Liver (tissue), 9 donors: ENCODE results near the gene MEIS3. TPM values are rescaled to one million over a fixed set of nuclear protein-coding genes. Genes with fewer than 3 reads are reported as not detected.

ENCODE experiments used
- DNase-seq: peaks from one replicate; pipeline ENCODE4 v3.0.0-alpha.2; 2017; ENCODE audit warnings: low spot score
- H3K27ac ChIP-seq, 2 donors: one replicate each; pipeline ENCODE4 v1.7.0; 2013; ENCODE audit warnings: inconsistent platforms in 2 of 2, low read length in 2 of 2, control low read depth in 1 of 2, low read depth in 1 of 2, mild to moderate bottlenecking in 1 of 2
- H3K27me3 ChIP-seq, 4 donors: one replicate each; pipeline versions ENCODE4 v1.6.1 to v1.7.0; 2013; ENCODE audit warnings: low read length in 3 of 4, inconsistent platforms in 1 of 4, mild to moderate bottlenecking in 1 of 4, moderate library complexity in 1 of 4; ENCODE audit not compliant: control insufficient read depth in 4 of 4, insufficient read depth in 4 of 4
- H3K36me3 ChIP-seq, 4 donors: one replicate each; pipeline versions ENCODE4 v1.6.1 to v1.7.0; 2013; ENCODE audit warnings: low read length in 3 of 4, mild to moderate bottlenecking in 3 of 4, low read depth in 1 of 4, moderate library complexity in 1 of 4; ENCODE audit not compliant: control insufficient read depth in 4 of 4, insufficient read depth in 3 of 4
- H3K4me1 ChIP-seq, 4 donors: one replicate each; pipeline versions ENCODE4 v1.6.1 to v1.7.0; 2013; ENCODE audit warnings: low read length in 3 of 4, mild to moderate bottlenecking in 3 of 4, moderate library complexity in 1 of 4; ENCODE audit not compliant: control insufficient read depth in 4 of 4, insufficient read depth in 4 of 4
- H3K4me3 ChIP-seq, 3 donors: one replicate each; pipeline versions ENCODE4 v1.6.1 to v1.7.0; 2013; ENCODE audit warnings: low read length in 3 of 3, control low read depth in 1 of 3, low read depth in 1 of 3, mild to moderate bottlenecking in 1 of 3
- H3K9ac ChIP-seq, 2 donors: one replicate each; pipeline ENCODE4 v1.7.0; 2013; ENCODE audit warnings: low read length in 2 of 2, mild to moderate bottlenecking in 2 of 2, moderate library complexity in 2 of 2, control low read depth in 1 of 2, low read depth in 1 of 2
- H3K9me3 ChIP-seq, 4 donors: one replicate each; pipeline versions ENCODE4 v1.6.1 to v1.7.0; 2013; ENCODE audit warnings: low read length in 3 of 4; ENCODE audit not compliant: control insufficient read depth in 4 of 4
- EGR1 ChIP-seq, 2 donors: IDR thresholded peaks; 2 replicates each; pipeline ENCODE4 v1.6.1; 2016 to 2018; ENCODE audit warnings: antibody characterized with exemption in 2 of 2, low read depth in 2 of 2
- FOXA1 ChIP-seq: IDR thresholded peaks from 2 replicates; pipeline ENCODE4 v1.6.1; 2016; ENCODE audit warnings: antibody characterized with exemption
- FOXA2 ChIP-seq: IDR thresholded peaks from 2 replicates; pipeline ENCODE4 v1.6.1; 2016; ENCODE audit warnings: antibody characterized with exemption
- GABPA ChIP-seq, 2 donors: IDR thresholded peaks in 1 of 2; conservative IDR thresholded peaks in 1 of 2; 2 replicates each; pipeline ENCODE4 v1.6.1; 2016; ENCODE audit warnings: antibody characterized with exemption in 2 of 2, mild to moderate bottlenecking in 1 of 2, moderate library complexity in 1 of 2
- HNF4A ChIP-seq, 2 donors: conservative IDR thresholded peaks; 2 replicates each; pipeline ENCODE4 v1.6.1; 2016; ENCODE audit warnings: antibody characterized with exemption in 2 of 2, mild to moderate bottlenecking in 2 of 2
- HNF4G ChIP-seq: IDR thresholded peaks from 2 replicates; pipeline ENCODE4 v1.6.1; 2016; ENCODE audit warnings: antibody characterized with exemption
- JUND ChIP-seq, 2 donors: IDR thresholded peaks; 2 replicates each; pipeline ENCODE4 v1.6.1; 2016; ENCODE audit warnings: antibody characterized with exemption in 2 of 2
- NR2F2 ChIP-seq: IDR thresholded peaks from 2 replicates; pipeline ENCODE4 v1.6.1; 2016; ENCODE audit warnings: antibody characterized with exemption
- RAD21 ChIP-seq, 2 donors: IDR thresholded peaks; 2 replicates each; pipeline ENCODE4 v1.6.1; 2016; ENCODE audit warnings: antibody characterized with exemption in 2 of 2, mild to moderate bottlenecking in 2 of 2
- RXRA ChIP-seq, 2 donors: IDR thresholded peaks; 2 replicates each; pipeline ENCODE4 v1.6.1; 2017 to 2018; ENCODE audit warnings: antibody characterized with exemption in 2 of 2, mild to moderate bottlenecking in 1 of 2
- SP1 ChIP-seq: IDR thresholded peaks from 2 replicates; pipeline ENCODE4 v1.6.1; 2018; ENCODE audit warnings: antibody characterized with exemption, mild to moderate bottlenecking
- TAF1 ChIP-seq: conservative IDR thresholded peaks from 2 replicates; pipeline ENCODE4 v1.6.1; 2016; ENCODE audit warnings: antibody characterized with exemption, mild to moderate bottlenecking
- YY1 ChIP-seq: IDR thresholded peaks from 2 replicates; pipeline ENCODE4 v1.6.1; 2016; ENCODE audit warnings: antibody characterized with exemption, mild to moderate bottlenecking
- WGBS: extraction: QIAGEN DNeasy Blood & Tissue Kit; methylation state at CpG from one replicate; pipeline ENCODE4 v1.1.7; 2013; 5-methylcytosine and 5-hydroxymethylcytosine counted together
- polyA plus RNA-seq, 2 donors: library from polyadenylated mRNA; stranded (reverse) in 1 of 2; unstranded in 1 of 2; fragments of 200-250 nt in 1 of 2; fragments of >200 nt in 1 of 2; fragmentation: Nextera tagmentation in 1 of 2; extraction: Ambion mirVana in 1 of 2; gene quantifications; one replicate each; pipeline versions ENCODE4 v1.2.1 to v1.2.3, GENCODE V29; 2013 to 2015
- total RNA-seq, 2 donors: library from RNA; depleted of rRNA; stranded (reverse); fragments of >200 nt; gene quantifications; one replicate each; pipeline ENCODE4 v1.2.3, GENCODE V29; 2014
- TF ChIP-seq, protein P1 (sequence below): IDR thresholded peaks from 2 replicates; pipeline ENCODE4 v1.6.1; 2016; ENCODE audit warnings: antibody characterized with exemption, mild to moderate bottlenecking
- TF ChIP-seq, protein P2 (sequence below): IDR thresholded peaks from 2 replicates; pipeline ENCODE4 v1.6.1; 2016; ENCODE audit warnings: antibody characterized with exemption
- TF ChIP-seq, protein P3 (sequence below): IDR thresholded peaks from 2 replicates; pipeline ENCODE4 v1.6.1; 2016; ENCODE audit warnings: antibody characterized with exemption
- TF ChIP-seq, protein P4 (sequence below): IDR thresholded peaks from 2 replicates; pipeline ENCODE4 v1.6.1; 2016; ENCODE audit warnings: antibody characterized with exemption
- TF ChIP-seq, protein P5 (sequence below): fragments of 150-350 bp; IDR thresholded peaks from 2 replicates; pipeline ENCODE4 v1.5.1; 2017; ENCODE audit warnings: improper control_type of control experiment, low read depth, low read length; ENCODE audit not compliant: missing input control
- donor health status: healthy.
- donor health status: healthy.
- donor health status: healthy.
- donor health status: healthy.
- donor health status: healthy.

MEIS3 gene
- total and polyA plus RNA-seq, 4 donors: 0.50 to 1.3 (median 0.89) TPM

DNA sequence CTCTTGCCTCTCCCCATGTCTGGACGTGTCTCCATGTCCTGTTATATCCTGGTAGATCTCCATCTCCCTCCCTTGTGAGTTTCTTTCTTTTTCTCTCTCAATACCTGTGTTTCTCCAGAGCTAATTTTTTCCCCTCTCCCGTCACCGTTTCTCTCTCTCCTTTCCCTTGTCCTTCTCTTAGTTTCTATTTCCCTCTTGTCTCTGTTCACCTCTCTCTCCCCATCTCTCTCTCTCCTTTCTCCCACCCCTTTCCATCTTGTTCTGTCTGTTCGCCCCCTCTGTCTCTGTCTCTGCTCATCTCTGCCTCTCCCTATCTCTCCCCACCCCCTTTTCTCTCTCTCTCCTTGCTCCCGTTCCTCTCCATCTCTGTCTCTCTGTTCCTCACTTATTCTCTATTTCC is 39.3 kb upstream of the MEIS3 start:
- no peak overlapping the region for H3K4me3 ChIP-seq
- 30% methylated on average over 5 of the region's 5 CpGs for WGBS
- no peak overlapping the region for H3K9ac ChIP-seq
- DNase-seq: no peak
- peaks cover 0 to 11% (median 5%) of the 10 kb centered on the region in 4 donors for H3K9me3 ChIP-seq
- H3K4me1 ChIP-seq: peaks cover 0 to 3% (median under 1%) of the 10 kb centered on the region in 4 donors
- H3K27me3 ChIP-seq: peaks cover 4 to 14% (median 8%) of the 10 kb centered on the region in 4 donors
- TF ChIP-seq EGR1 (IDR thresholded peaks at IDR 0.05; ENCODE audit: low read depth in 2 of 2): no peak
- no peak for TF ChIP-seq HNF4G
- TF ChIP-seq, protein P1, sequence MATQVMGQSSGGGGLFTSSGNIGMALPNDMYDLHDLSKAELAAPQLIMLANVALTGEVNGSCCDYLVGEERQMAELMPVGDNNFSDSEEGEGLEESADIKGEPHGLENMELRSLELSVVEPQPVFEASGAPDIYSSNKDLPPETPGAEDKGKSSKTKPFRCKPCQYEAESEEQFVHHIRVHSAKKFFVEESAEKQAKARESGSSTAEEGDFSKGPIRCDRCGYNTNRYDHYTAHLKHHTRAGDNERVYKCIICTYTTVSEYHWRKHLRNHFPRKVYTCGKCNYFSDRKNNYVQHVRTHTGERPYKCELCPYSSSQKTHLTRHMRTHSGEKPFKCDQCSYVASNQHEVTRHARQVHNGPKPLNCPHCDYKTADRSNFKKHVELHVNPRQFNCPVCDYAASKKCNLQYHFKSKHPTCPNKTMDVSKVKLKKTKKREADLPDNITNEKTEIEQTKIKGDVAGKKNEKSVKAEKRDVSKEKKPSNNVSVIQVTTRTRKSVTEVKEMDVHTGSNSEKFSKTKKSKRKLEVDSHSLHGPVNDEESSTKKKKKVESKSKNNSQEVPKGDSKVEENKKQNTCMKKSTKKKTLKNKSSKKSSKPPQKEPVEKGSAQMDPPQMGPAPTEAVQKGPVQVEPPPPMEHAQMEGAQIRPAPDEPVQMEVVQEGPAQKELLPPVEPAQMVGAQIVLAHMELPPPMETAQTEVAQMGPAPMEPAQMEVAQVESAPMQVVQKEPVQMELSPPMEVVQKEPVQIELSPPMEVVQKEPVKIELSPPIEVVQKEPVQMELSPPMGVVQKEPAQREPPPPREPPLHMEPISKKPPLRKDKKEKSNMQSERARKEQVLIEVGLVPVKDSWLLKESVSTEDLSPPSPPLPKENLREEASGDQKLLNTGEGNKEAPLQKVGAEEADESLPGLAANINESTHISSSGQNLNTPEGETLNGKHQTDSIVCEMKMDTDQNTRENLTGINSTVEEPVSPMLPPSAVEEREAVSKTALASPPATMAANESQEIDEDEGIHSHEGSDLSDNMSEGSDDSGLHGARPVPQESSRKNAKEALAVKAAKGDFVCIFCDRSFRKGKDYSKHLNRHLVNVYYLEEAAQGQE: no peak
- H3K36me3 ChIP-seq: no peaks in the 10 kb centered on the region
- no peak overlapping the region for H3K27ac ChIP-seq

DNA sequence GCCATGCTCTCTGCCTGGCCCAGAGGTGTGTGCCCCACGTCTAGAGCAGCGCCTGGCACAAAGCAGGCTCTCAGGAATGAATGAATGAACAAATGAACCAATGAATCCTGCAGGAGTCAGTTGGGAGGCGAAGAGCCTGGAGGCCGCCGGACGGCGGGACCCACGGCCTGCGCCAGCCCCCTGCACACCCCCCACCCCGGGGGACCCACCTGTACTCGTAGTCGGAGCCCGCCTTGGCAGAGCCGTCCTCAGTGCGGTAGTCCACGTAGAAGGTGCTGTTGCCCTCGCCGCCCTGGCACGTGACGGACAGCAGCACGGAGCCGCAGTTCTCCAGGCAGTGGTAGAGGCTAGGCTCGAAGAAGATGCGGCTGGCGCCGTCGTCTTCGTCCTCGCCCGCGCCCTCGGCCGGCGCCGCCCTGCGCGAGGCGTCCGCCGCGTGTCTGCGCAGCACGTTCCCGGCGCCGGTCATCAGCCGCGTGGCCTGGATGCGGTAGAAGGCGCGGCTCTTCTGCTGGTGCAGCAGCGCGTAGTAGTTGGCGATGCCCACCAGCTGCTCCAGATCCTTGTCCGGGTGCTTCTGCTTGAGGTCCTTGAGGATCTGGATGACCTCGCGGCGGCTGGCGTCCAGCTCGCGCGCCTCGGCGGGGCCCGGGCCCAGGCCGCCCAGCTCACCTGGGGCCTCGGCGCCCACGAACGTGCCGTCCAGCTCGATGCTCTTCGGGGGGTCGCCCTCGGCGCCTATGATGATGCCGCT is 37.6 kb upstream of the MEIS3 start:
- Histone ChIP-seq H3K9me3 (peaks cover 0 to 11% (median 5%) of the 10 kb centered on the region in 4 donors), H3K27me3 (peaks cover 4 to 18% (median 9%) of the 10 kb centered on the region in 4 donors), H3K4me3 (peak overlapping the region in 1 of 3 donors; percentile 17), H3K4me1 (peaks cover 0 to 3% (median under 1%) of the 10 kb centered on the region in 4 donors), H3K27ac (no peak overlapping the region), H3K36me3 (no peaks in the 10 kb centered on the region), H3K9ac (no peak overlapping the region)
- 26% methylated on average over 77 of the region's 77 CpGs for whole genome bisulfite sequencing
- DNase-seq: no peak
- TF ChIP-seq HNF4G: no peak
- no peak for TF ChIP-seq NR2F2
- no peak for TF ChIP-seq FOXA1
- no peak for TF ChIP-seq TAF1
- TF ChIP-seq, protein P2, sequence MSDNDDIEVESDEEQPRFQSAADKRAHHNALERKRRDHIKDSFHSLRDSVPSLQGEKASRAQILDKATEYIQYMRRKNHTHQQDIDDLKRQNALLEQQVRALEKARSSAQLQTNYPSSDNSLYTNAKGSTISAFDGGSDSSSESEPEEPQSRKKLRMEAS: no peak
- TF ChIP-seq EGR1 (IDR thresholded peaks at IDR 0.05; ENCODE audit: low read depth in 2 of 2): no peak
- TF ChIP-seq, protein P3, sequence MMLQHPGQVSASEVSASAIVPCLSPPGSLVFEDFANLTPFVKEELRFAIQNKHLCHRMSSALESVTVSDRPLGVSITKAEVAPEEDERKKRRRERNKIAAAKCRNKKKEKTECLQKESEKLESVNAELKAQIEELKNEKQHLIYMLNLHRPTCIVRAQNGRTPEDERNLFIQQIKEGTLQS: no peak
- TF ChIP-seq FOXA2: no peak
- no peak for TF ChIP-seq SP1
- no peak for TF ChIP-seq RXRA (IDR thresholded peaks at IDR 0.05)
- TF ChIP-seq RAD21 (IDR thresholded peaks at IDR 0.05): no peak
- TF ChIP-seq, protein P4, sequence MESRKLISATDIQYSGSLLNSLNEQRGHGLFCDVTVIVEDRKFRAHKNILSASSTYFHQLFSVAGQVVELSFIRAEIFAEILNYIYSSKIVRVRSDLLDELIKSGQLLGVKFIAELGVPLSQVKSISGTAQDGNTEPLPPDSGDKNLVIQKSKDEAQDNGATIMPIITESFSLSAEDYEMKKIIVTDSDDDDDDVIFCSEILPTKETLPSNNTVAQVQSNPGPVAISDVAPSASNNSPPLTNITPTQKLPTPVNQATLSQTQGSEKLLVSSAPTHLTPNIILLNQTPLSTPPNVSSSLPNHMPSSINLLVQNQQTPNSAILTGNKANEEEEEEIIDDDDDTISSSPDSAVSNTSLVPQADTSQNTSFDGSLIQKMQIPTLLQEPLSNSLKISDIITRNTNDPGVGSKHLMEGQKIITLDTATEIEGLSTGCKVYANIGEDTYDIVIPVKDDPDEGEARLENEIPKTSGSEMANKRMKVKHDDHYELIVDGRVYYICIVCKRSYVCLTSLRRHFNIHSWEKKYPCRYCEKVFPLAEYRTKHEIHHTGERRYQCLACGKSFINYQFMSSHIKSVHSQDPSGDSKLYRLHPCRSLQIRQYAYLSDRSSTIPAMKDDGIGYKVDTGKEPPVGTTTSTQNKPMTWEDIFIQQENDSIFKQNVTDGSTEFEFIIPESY: no peak
- no peak for TF ChIP-seq GABPA (IDR thresholded peaks at IDR 0.05 in 1 of 2, conservative IDR thresholded peaks at IDR 0.05 in 1 of 2)
- TF ChIP-seq, protein P1: no peak
- no peak for TF ChIP-seq HNF4A (conservative IDR thresholded peaks at IDR 0.05)
- TF ChIP-seq, protein P5, sequence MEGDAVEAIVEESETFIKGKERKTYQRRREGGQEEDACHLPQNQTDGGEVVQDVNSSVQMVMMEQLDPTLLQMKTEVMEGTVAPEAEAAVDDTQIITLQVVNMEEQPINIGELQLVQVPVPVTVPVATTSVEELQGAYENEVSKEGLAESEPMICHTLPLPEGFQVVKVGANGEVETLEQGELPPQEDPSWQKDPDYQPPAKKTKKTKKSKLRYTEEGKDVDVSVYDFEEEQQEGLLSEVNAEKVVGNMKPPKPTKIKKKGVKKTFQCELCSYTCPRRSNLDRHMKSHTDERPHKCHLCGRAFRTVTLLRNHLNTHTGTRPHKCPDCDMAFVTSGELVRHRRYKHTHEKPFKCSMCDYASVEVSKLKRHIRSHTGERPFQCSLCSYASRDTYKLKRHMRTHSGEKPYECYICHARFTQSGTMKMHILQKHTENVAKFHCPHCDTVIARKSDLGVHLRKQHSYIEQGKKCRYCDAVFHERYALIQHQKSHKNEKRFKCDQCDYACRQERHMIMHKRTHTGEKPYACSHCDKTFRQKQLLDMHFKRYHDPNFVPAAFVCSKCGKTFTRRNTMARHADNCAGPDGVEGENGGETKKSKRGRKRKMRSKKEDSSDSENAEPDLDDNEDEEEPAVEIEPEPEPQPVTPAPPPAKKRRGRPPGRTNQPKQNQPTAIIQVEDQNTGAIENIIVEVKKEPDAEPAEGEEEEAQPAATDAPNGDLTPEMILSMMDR: no peak
- TF ChIP-seq JUND (IDR thresholded peaks at IDR 0.05): no peak
- no peak for TF ChIP-seq YY1
